ENCODE data around the gene EIF3C. TPM values are rescaled to one million over a fixed set of nuclear protein-coding genes. Genes with fewer than 3 reads are reported as not detected.
"Not testable (repeated sequence)": the region's sequence is repeated elsewhere in the genome, so short reads cannot be mapped to it uniquely, and the experiment has no call there.

The EIF3C gene
- total and polyA plus RNA-seq, 2 experiments from 2014 or later, result 108 to 533 TPM

DNA sequence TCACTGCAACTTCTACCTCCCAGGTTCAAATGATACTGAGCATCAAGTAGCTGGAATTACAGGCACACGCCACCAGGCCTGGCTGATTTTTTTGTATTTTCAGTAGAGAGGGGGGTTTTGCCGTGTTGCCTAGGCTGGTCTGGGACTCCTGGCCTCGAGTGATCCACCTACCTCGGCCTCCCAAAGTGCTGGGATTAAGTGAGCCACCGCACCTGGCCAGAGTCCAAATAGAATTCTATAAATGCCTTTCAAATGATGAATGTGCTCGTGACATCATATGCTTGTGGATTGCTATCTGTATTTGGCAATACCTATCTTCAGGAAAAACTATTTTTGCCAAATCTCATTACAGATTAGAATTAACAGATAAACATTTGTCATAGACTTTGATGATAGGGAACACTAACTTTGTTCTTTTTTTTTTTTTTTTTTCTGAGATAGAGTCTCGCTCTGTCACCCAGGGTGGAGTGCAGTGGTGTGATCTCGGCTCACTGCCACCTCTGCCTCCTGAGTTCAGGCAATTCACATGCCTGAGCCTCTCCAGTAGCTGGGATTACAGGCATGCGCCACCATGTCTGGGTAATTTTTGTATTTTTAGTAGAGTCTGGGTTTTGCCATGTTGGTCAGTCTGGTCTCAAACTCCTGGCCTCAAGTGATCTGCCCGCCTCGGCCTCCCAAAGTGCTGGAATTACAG lies 17.9 kb upstream of the EIF3C start:
- H3K36me3 ChIP-seq (ENCODE audit: low read depth); H3F3A ChIP-seq (ENCODE audit: insufficient read depth); H2AFZ ChIP-seq; H3K9ac ChIP-seq; H3K4me2 ChIP-seq (ENCODE audit: unreplicated experiment); H3K27me3 ChIP-seq (replicated peaks; ENCODE audit: insufficient read depth); in situ Hi-C loops (cut with MboI); H3K4me3 ChIP-seq; H3K79me2 ChIP-seq (ENCODE audit: insufficient read depth); H3K27ac ChIP-seq; H4K20me1 ChIP-seq (ENCODE audit: insufficient read depth); H3K9me2 ChIP-seq (ENCODE audit: insufficient read depth); H3K9me3 ChIP-seq (ENCODE audit: low read depth); H3K4me1 ChIP-seq (ENCODE audit: insufficient read depth); DNase-seq: not testable (repeated sequence)
- no CpG with 5 or more reads among the region's 11 CpGs for WGBS, 2 experiments (ENCODE audit: low coverage in 1 of 2, low lambda C conversion rate in 2 of 2, missing lambda C conversion rate in 2 of 2)

DNA sequence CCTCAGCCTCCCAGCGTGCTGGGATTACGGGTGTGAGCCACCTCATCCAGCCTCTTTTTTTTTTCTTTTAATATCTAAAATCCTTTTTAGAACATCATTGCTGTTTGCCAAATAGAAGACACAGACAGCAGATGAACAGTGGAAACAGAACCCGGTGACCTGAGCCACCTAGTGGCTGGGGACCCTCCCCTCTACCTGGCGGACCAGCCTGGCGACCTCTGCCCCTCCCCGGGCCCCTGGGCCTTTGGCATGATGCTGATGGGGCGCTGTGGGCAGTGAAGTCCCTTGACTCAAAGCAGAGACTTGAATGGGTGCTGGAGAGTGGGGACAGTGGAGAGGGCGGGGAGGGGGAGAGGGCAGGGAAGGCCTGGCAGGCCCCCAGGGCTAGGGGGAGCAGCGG lies 11.5 kb upstream of the EIF3C start:
- H2AFZ ChIP-seq; H3K9me3 ChIP-seq (ENCODE audit: low read depth); H3K4me1 ChIP-seq (ENCODE audit: insufficient read depth); H3K79me2 ChIP-seq (ENCODE audit: insufficient read depth); H3K27me3 ChIP-seq (replicated peaks; ENCODE audit: insufficient read depth); H3K4me3 ChIP-seq; DNase-seq; H3K9me2 ChIP-seq (ENCODE audit: insufficient read depth); H3K9ac ChIP-seq; H3K4me2 ChIP-seq (ENCODE audit: unreplicated experiment); H3F3A ChIP-seq (ENCODE audit: insufficient read depth); H3K36me3 ChIP-seq (ENCODE audit: low read depth); H3K27ac ChIP-seq; H4K20me1 ChIP-seq (ENCODE audit: insufficient read depth); in situ Hi-C loops (cut with MboI): not testable (repeated sequence)
- WGBS, 2 experiments (ENCODE audit: low coverage in 1 of 2, low lambda C conversion rate in 2 of 2, missing lambda C conversion rate in 2 of 2), result 97 to 100% methylated on average over 2 of the region's 9 CpGs

DNA sequence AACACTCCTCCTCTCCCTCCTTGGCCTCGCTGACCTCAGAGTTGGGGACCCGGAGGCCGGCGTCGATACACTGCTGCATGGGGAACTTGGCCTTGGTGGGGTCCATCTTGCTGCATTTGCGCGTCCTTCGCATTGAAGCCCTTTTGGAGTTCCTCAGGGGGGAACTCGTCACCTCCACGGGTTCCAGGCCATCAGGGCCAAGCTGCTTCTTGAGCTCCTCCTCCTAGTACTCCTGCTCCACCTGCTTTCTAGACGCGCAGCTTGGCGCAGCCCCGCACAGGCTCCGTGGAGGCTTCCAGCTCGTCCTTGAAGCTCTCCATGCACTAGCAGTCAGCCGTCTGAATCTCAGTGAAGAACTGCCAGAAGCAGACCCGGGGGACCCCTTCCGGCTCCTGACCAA lies 10.9 kb upstream of the EIF3C start:
- H3K9me2 ChIP-seq (ENCODE audit: insufficient read depth); H3F3A ChIP-seq (ENCODE audit: insufficient read depth); H3K4me2 ChIP-seq (ENCODE audit: unreplicated experiment); H3K4me1 ChIP-seq (ENCODE audit: insufficient read depth); H3K36me3 ChIP-seq (ENCODE audit: low read depth); H3K9me3 ChIP-seq (ENCODE audit: low read depth); H2AFZ ChIP-seq; DNase-seq; H4K20me1 ChIP-seq (ENCODE audit: insufficient read depth); in situ Hi-C loops (cut with MboI); H3K79me2 ChIP-seq (ENCODE audit: insufficient read depth); H3K27me3 ChIP-seq (replicated peaks; ENCODE audit: insufficient read depth); H3K27ac ChIP-seq; H3K4me3 ChIP-seq; H3K9ac ChIP-seq: not testable (repeated sequence)
- WGBS, 2 experiments (ENCODE audit: low coverage in 1 of 2, low lambda C conversion rate in 2 of 2, missing lambda C conversion rate in 2 of 2), result 89 to 95% methylated on average over 16 of the region's 19 CpGs

DNA sequence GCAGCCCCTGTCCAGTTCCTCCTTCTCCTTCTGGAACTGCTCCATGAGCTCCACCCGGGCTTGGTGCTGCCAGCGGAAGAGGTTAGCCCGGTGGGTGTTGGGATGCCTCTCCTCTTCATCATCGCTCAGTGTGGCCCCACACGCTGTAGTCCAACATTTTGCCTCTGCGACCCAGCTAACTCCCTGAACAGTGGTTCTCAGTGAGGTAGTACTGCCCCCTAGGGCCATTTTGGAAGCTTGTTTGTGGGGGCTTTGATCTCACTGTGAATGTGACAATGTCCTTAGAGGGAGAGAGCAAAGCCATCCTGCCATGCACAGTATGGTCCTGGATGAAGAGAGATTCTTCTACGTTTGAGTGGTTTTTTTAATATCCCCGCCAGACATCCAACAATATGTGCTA lies 9.9 kb upstream of the EIF3C start:
- no CpG with 5 or more reads among the region's 8 CpGs for WGBS, 2 experiments (ENCODE audit: low coverage in 1 of 2, low lambda C conversion rate in 2 of 2, missing lambda C conversion rate in 2 of 2)
- H3K4me3 ChIP-seq; H3K4me2 ChIP-seq (ENCODE audit: unreplicated experiment); H3K36me3 ChIP-seq (ENCODE audit: low read depth); H3K27ac ChIP-seq; DNase-seq; H4K20me1 ChIP-seq (ENCODE audit: insufficient read depth); H3K27me3 ChIP-seq (replicated peaks; ENCODE audit: insufficient read depth); H3K4me1 ChIP-seq (ENCODE audit: insufficient read depth); H3K9ac ChIP-seq; in situ Hi-C loops (cut with MboI); H3F3A ChIP-seq (ENCODE audit: insufficient read depth); H3K9me3 ChIP-seq (ENCODE audit: low read depth); H3K9me2 ChIP-seq (ENCODE audit: insufficient read depth); H3K79me2 ChIP-seq (ENCODE audit: insufficient read depth); H2AFZ ChIP-seq: not testable (repeated sequence)

DNA sequence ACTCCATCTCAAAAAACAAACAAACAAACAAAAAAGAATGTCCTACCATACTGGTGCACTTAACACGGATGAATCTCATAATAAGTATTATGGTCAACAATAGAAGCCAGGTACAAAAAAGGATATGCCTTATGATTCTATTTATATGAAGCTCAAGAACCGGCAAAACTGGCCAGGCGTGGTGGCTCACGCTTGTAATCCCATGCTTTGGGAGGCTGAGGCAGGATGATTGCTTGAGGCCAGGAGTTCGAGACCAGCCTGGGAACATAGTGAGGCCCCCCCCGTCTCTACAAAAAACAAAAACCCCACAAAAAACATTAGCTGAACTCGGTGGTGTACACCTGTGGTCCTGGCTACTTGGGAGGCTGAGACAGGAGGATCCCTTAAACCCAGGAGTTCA lies 7.0 kb upstream of the EIF3C start:
- DNase-seq; H3K79me2 ChIP-seq (ENCODE audit: insufficient read depth); H3K4me1 ChIP-seq (ENCODE audit: insufficient read depth); H3K27ac ChIP-seq; H3K27me3 ChIP-seq (replicated peaks; ENCODE audit: insufficient read depth); H3F3A ChIP-seq (ENCODE audit: insufficient read depth); H3K9ac ChIP-seq; in situ Hi-C loops (cut with MboI); H3K36me3 ChIP-seq (ENCODE audit: low read depth); H3K4me3 ChIP-seq; H3K9me3 ChIP-seq (ENCODE audit: low read depth); H2AFZ ChIP-seq; H3K9me2 ChIP-seq (ENCODE audit: insufficient read depth); H4K20me1 ChIP-seq (ENCODE audit: insufficient read depth); H3K4me2 ChIP-seq (ENCODE audit: unreplicated experiment): not testable (repeated sequence)
- WGBS, 2 experiments (ENCODE audit: low coverage in 1 of 2, low lambda C conversion rate in 2 of 2, missing lambda C conversion rate in 2 of 2), result 46 to 58% methylated on average over 5 of the region's 7 CpGs

DNA sequence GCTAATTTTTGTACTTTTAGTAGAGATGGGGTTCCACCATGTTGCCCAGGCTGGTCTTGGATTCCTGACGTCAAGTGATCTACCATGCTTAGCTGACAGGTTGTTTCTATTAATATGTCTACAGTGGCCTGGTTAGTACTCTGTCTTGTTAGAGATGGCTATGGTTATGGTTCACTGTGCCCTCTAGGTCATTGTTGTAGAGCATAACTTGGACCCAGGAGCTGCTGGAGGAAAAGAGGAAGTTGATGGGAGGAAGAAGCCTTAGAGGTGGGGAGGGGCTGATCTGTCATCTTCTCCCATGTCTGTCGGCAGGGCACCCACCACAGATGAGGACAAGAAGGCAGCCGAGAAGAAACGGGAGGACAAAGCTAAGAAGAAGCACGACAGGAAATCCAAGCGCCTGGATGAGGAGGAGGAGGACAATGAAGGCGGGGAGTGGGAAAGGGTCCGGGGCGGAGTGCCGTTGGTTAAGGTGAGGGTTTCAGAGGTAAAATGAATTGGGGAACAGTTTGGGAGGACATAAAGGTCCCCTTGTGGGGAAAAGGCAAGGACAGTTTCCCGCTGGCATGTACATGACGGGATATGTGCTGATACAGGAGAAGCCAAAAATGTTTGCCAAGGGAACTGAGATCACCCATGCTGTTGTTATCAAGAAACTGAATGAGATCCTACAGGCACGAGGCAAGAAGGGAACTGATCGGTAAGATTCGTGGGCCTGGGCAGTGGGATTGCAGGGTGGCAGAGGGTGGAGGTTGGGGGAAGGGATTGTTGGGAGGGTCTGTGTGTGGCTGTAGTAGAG lies 11.8 kb downstream of the EIF3C start:
- H3K9me3 ChIP-seq (ENCODE audit: low read depth); H3K4me3 ChIP-seq; H3K4me2 ChIP-seq (ENCODE audit: unreplicated experiment); H4K20me1 ChIP-seq (ENCODE audit: insufficient read depth); H3F3A ChIP-seq (ENCODE audit: insufficient read depth); H3K79me2 ChIP-seq (ENCODE audit: insufficient read depth); H3K27me3 ChIP-seq (replicated peaks; ENCODE audit: insufficient read depth); DNase-seq; H3K9ac ChIP-seq; H3K4me1 ChIP-seq (ENCODE audit: insufficient read depth); H3K27ac ChIP-seq; in situ Hi-C loops (cut with MboI); H3K36me3 ChIP-seq (ENCODE audit: low read depth); H2AFZ ChIP-seq; H3K9me2 ChIP-seq (ENCODE audit: insufficient read depth): not testable (repeated sequence)
- 96 to 98% methylated on average over 3 to 13 of the region's 15 CpGs for WGBS, 2 experiments (ENCODE audit: low coverage in 1 of 2, low lambda C conversion rate in 2 of 2, missing lambda C conversion rate in 2 of 2)

DNA sequence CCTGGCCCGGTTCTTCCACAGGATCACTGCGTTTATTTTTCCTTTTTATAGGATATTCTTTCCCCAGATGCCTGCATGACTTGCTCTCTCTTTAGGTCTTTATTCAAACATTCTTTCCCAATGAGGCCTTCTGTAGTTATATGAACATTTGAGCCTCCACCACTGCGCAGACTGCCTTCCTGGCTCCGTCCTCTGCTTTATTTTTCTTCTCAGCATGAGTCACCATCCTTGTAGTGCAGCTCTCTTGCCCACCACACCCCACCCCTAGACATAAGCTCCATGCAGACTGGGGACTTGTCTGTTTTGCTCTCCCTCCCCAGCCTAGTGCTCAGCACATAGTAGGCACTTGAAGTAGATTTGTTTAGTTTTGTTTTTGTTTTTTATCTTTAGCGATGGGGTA lies 20.0 kb downstream of the EIF3C start:
- H3K4me1 ChIP-seq (ENCODE audit: insufficient read depth); H4K20me1 ChIP-seq (ENCODE audit: insufficient read depth); H3K36me3 ChIP-seq (ENCODE audit: low read depth); in situ Hi-C loops (cut with MboI); H3K27me3 ChIP-seq (replicated peaks; ENCODE audit: insufficient read depth); H3K4me2 ChIP-seq (ENCODE audit: unreplicated experiment); H3K27ac ChIP-seq; H3K79me2 ChIP-seq (ENCODE audit: insufficient read depth); H3K9me2 ChIP-seq (ENCODE audit: insufficient read depth); H3K4me3 ChIP-seq; H2AFZ ChIP-seq; H3F3A ChIP-seq (ENCODE audit: insufficient read depth); H3K9me3 ChIP-seq (ENCODE audit: low read depth); DNase-seq; H3K9ac ChIP-seq: not testable (repeated sequence)
- WGBS, 2 experiments (ENCODE audit: low coverage in 1 of 2, low lambda C conversion rate in 2 of 2, missing lambda C conversion rate in 2 of 2), result no CpG with 5 or more reads among the region's 5 CpGs

Data from GM23248 (cell line).